ENCODE measurements around the gene SELENOO. TPM values are rescaled to one million over a fixed set of nuclear protein-coding genes. Genes with fewer than 3 reads are reported as not detected.

Gene SELENOO
- total and polyA plus RNA-seq, 9 donors = 10.8 to 21.1 (median 14.3) TPM

DNA sequence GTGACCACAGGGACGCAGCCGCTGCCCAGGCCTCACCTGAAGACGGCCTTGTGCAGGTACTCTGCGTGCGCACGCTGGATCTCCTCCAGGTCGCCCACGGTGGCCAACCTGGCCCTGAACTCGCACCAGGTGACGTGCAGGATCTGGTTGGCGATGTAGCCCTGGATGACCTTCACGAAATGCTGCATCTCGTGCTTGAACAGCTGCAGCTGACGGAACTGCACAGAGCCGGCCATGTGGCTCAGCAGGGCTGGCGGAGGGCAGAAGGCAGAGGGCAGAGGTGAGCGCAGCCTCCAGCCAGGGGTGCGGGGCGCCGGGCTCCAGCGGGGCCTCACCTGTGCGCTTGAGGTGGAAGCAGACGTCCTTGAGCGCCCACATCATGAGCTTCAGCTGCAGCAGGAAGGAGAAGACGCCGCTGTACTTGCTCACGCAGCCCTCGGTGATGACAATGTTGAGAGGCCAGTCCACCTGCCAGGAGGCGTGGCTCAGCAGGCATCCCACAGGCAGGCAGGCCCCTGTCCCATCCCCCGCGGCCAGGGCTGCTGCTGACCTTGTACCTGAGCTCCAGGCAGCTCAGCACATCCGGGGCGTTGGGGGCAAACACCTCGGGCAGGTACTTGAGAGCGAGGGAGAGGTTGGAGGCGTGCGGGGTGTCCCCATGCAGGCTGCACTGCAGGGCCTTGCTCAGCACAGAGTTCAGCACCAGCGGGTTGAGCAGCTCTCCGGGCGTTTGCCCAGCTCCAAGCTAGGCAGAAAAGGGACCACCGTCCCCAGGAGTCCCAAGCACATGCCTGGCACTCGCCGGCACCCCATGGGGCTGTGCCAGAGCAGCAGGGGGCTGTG is 17.6 kb downstream of the SELENOO start:
- Histone ChIP-seq H3K27ac (ENCODE audit: low read length) (no peak overlapping the region), H3K27me3 (ENCODE audit: control insufficient read depth, insufficient read depth, low read length) (no peaks in the 10 kb centered on the region), H3K9me3 (replicated peaks; ENCODE audit: control insufficient read depth, low read depth, low read length) (no peaks in the 10 kb centered on the region), H3K4me1 (ENCODE audit: control insufficient read depth, insufficient read depth, low read length) (peaks cover 10% of the 10 kb centered on the region), H3K4me3 (ENCODE audit: low read length) (no peak overlapping the region), H3K36me3 (ENCODE audit: control insufficient read depth, insufficient read depth, low read length) (peaks cover 83% of the 10 kb centered on the region)
- WGBS (ENCODE audit: insufficient coverage) = 83% methylated on average over 42 of the region's 43 CpGs
- DNase-seq = no peak

GRCh38 chr22:50218996-50219727 is 18.4 kb downstream of the SELENOO start:
- DNase-seq = peak; percentile 78
- Histone ChIP-seq H3K9me3 (replicated peaks; ENCODE audit: control insufficient read depth, low read depth, low read length) (no peaks in the 10 kb centered on the region), H3K27me3 (ENCODE audit: control insufficient read depth, insufficient read depth, low read length) (no peaks in the 10 kb centered on the region), H3K4me1 (ENCODE audit: control insufficient read depth, insufficient read depth, low read length) (peaks cover 10% of the 10 kb centered on the region), H3K27ac (ENCODE audit: low read length) (no peak overlapping the region), H3K36me3 (ENCODE audit: control insufficient read depth, insufficient read depth, low read length) (peaks cover 86% of the 10 kb centered on the region), H3K4me3 (ENCODE audit: low read length) (no peak overlapping the region)
- 66% methylated on average over 41 of the region's 42 CpGs for WGBS (ENCODE audit: insufficient coverage)

DNA sequence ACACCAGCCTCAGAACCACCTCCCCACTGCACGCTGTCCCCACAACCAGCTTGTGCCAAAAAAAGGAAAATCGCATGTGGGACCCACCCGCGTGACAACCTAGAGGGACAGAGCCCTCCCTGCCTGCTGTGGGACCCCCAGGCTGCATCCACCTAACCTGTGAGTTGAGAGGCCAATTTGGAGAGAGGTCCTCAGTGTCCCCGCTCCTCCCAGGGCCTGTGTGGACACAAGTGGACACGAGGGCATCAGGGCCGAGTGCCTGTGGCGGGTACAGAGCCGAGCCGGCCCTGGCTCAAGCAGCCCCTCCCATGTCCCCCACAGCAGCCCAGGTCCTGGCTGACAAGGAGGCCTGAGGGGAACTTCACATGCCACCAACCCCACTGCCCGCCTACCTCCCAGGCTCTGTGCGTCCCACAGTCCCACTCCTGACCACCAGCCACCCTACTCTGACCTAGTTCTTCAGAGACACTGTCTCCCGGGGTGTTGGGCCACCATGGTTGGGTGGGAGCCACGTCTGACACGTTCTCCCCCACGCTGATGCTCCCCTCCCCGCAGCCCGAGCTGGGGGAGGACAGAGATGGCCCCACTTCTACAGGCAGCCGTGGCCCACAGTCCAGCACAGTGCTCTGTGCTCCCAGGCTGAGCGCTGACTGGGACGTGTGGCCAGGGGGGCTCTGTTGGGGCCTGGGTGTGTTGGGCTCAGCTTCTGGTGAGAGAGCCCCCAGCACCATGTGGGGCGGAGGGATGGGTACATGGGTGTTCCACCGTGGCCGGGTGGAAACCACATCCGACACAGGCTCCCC is 19.2 kb downstream of the SELENOO start:
- Histone ChIP-seq H3K27ac (ENCODE audit: low read length) (no peak overlapping the region), H3K4me1 (ENCODE audit: control insufficient read depth, insufficient read depth, low read length) (peaks cover 11% of the 10 kb centered on the region), H3K27me3 (ENCODE audit: control insufficient read depth, insufficient read depth, low read length) (no peaks in the 10 kb centered on the region), H3K9me3 (replicated peaks; ENCODE audit: control insufficient read depth, low read depth, low read length) (no peaks in the 10 kb centered on the region), H3K4me3 (ENCODE audit: low read length) (no peak overlapping the region), H3K36me3 (ENCODE audit: control insufficient read depth, insufficient read depth, low read length) (peaks cover 82% of the 10 kb centered on the region)
- 87% methylated on average over 12 of the region's 25 CpGs for WGBS (ENCODE audit: insufficient coverage)
- DNase-seq = no peak

- Histone ChIP-seq H3K27ac (ENCODE audit: low read length) (no peak overlapping the region), H3K36me3 (ENCODE audit: control insufficient read depth, insufficient read depth, low read length) (peaks cover 84% of the 10 kb centered on the region), H3K9me3 (replicated peaks; ENCODE audit: control insufficient read depth, low read depth, low read length) (no peaks in the 10 kb centered on the region), H3K4me1 (ENCODE audit: control insufficient read depth, insufficient read depth, low read length) (peaks cover 12% of the 10 kb centered on the region), H3K4me3 (ENCODE audit: low read length) (no peak overlapping the region), H3K27me3 (ENCODE audit: control insufficient read depth, insufficient read depth, low read length) (no peaks in the 10 kb centered on the region)
- 95% methylated on average over 37 of the region's 45 CpGs for WGBS (ENCODE audit: insufficient coverage)
- no peak for DNase-seq
Measured at GRCh38 chr22:50220603-50221409, 20.0 kb downstream of the SELENOO start.

DNA sequence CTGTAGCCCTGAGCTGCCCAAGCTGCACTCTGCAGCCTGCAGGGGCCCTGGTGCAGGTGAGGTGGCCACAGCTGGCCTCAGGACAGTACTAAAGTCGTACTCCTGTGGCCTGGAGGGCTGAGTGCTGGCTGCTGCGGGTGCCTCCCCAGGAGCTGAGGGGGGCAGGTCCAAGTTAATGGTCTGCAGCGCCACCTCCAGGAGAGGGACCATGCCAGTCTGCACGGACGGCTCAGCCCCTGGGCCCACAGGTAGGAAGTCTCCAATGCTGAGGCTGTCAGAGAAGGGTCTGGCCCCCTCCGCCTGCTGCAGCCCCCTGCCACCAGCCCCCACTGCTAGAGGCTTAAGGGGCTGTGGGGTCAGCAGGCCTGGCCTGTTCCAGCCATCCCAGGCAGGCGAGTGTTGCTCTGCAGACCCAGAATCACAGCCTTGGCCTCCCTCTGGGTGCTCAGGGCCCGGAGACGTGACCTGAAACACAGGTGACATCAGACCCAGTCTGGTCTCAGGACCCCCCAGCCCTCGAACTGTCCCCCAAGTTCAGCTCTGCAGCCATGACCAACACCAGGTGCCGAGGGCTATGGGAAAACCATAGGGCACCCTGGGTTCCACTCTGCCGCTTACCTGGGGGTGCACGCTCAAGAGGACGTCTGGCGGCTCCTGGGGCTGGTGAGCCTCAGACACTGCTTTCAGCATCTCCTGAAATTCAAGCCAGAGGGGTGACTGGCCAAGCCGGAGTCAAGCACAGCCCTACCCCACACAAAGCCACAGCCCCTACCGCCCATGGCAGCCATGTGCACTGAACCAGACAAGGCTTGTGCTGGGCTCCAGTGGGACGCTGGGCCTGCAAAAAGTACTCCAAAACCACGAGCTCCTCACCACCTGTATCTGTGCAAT is 20.8 kb downstream of the SELENOO start:
- WGBS (ENCODE audit: insufficient coverage) = 87% methylated on average over 17 of the region's 19 CpGs
- no peak for DNase-seq
- Histone ChIP-seq H3K4me3 (ENCODE audit: low read length) (no peak overlapping the region), H3K36me3 (ENCODE audit: control insufficient read depth, insufficient read depth, low read length) (peaks cover 82% of the 10 kb centered on the region), H3K4me1 (ENCODE audit: control insufficient read depth, insufficient read depth, low read length) (peaks cover 6% of the 10 kb centered on the region), H3K27ac (ENCODE audit: low read length) (no peak overlapping the region), H3K9me3 (replicated peaks; ENCODE audit: control insufficient read depth, low read depth, low read length) (no peaks in the 10 kb centered on the region), H3K27me3 (ENCODE audit: control insufficient read depth, insufficient read depth, low read length) (no peaks in the 10 kb centered on the region)

- Histone ChIP-seq H3K9me3 (replicated peaks; ENCODE audit: control insufficient read depth, low read depth, low read length) (no peaks in the 10 kb centered on the region), H3K4me1 (ENCODE audit: control insufficient read depth, insufficient read depth, low read length) (peaks cover 6% of the 10 kb centered on the region), H3K27ac (ENCODE audit: low read length) (no peak overlapping the region), H3K36me3 (ENCODE audit: control insufficient read depth, insufficient read depth, low read length) (peaks cover 82% of the 10 kb centered on the region), H3K4me3 (ENCODE audit: low read length) (no peak overlapping the region), H3K27me3 (ENCODE audit: control insufficient read depth, insufficient read depth, low read length) (no peaks in the 10 kb centered on the region)
- WGBS (ENCODE audit: insufficient coverage) = 87% methylated on average over 6 of the region's 8 CpGs
- no peak for DNase-seq
Measured at GRCh38 chr22:50222508-50222907, 21.7 kb downstream of the SELENOO start.

DNA sequence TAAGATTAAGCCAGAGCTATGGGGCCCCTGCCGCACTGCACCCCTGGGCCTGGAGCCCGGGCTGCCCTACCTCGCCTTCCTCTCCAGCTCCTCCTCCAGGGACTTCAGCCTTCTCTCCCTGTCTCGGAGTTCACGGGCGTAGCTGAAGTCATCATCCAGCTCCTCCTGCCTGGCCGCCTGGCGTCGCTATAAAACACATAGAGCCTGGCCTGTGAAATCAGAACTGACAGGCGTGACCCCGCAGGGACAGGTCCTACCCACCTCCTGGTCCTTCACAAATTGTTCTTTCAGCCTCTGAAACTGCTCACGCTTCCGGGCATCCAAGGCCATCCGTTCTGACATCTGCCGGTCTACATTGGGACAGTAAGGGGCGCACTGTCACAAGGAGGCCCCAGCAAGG is 23.3 kb downstream of the SELENOO start:
- no peak for DNase-seq
- Histone ChIP-seq H3K27ac (ENCODE audit: low read length) (no peak overlapping the region), H3K4me1 (ENCODE audit: control insufficient read depth, insufficient read depth, low read length) (peaks cover 6% of the 10 kb centered on the region), H3K27me3 (ENCODE audit: control insufficient read depth, insufficient read depth, low read length) (no peaks in the 10 kb centered on the region), H3K9me3 (replicated peaks; ENCODE audit: control insufficient read depth, low read depth, low read length) (no peaks in the 10 kb centered on the region), H3K4me3 (ENCODE audit: low read length) (no peak overlapping the region), H3K36me3 (ENCODE audit: control insufficient read depth, insufficient read depth, low read length) (peaks cover 80% of the 10 kb centered on the region)
- WGBS (ENCODE audit: insufficient coverage) = 77% methylated on average over 16 of the region's 16 CpGs

DNA sequence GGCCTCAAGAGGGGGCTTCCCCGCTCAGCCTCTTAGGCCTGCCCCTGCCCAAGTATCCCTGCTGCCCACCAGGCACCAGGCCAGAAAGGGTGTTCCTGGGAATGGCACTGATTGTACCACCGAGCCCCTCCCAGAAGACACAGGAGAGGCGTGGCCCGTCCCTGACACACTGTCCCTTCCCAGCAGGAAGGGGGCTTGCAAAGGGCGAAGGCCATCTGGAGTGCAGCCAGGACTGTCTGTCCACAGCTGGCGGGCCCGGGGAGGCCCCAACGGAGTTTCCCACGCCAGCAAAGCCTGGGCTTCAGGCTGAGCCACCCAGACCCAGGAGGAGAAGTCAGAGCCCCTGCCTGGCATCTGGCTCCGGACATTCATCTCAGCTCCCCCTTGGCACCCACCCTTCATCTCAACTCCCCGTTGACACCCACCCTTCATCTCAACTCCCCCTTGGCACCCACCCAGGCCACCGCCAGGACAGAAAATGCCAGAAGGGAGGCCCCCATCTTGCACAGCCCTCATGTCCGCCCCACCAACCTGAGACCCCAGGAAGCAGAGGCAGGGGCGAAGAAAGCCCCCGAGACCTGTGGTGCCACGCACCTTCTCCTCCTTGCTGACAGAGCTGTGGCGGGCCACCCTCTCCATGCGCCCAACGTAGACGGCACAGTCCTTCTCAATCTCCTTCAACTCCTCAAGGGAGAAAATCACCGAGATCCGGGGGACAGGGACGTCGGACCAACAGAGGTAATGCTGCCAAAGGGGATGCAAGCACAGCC is 24.6 kb downstream of the SELENOO start:
- whole genome bisulfite sequencing (ENCODE audit: insufficient coverage) = 79% methylated on average over 22 of the region's 24 CpGs
- H3K9me3 ChIP-seq (replicated peaks; ENCODE audit: control insufficient read depth, low read depth, low read length) = no peaks in the 10 kb centered on the region
- H3K27me3 ChIP-seq (ENCODE audit: control insufficient read depth, insufficient read depth, low read length) = no peaks in the 10 kb centered on the region
- H3K4me1 ChIP-seq (ENCODE audit: control insufficient read depth, insufficient read depth, low read length) = peaks cover 4% of the 10 kb centered on the region
- no peak overlapping the region for H3K27ac ChIP-seq (ENCODE audit: low read length)
- no peak overlapping the region for H3K4me3 ChIP-seq (ENCODE audit: low read length)
- H3K36me3 ChIP-seq (ENCODE audit: control insufficient read depth, insufficient read depth, low read length) = peaks cover 77% of the 10 kb centered on the region
- DNase-seq = no peak

Data from muscle of leg (tissue), 11 donors.